Hippocampal formation (tissue), 2 donors: Measurements from ENCODE around the gene PRELID3B.

Experiments
- DNase-seq, 2 donors: peaks; one replicate each; lab custom pipeline; 2025; lab: John Stamatoyannopoulos, UW

PRELID3B gene

DNA sequence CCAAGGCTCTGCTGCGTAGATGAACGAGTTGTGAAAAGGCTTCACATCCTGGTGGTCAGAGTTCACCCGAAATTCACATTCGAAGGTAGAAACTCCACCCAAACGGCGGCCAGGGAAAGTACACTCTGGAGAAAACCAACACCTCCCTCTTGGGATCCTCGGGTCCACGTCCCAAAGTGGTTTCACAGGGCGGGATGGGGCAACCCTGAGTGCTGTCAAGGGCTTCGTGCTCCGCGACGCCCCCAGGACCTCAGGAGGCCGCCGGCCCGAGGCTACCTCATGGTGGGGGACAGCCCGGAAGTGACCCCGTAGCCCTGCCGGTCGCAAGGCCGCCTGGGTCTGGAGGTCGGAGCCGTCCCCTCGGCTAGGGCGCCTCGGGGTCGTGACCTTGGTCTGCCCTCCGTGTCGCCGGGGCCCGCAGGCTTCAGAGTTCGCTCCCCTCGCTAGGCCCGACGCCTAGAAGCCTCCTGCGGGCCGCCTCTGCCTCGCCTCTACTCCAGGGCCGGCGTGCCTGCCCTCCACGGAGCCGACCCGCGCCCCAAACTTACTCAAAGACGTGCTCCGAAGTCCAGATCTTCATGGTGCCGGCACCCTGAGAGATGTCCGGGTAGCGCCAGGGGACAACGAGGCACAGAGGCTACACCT, at the start of gene PRELID3B:
PRELID3B (minus strand) TSS at position 636 of the 645 bp plus-strand sequence; CDS start at position 580, 56 bp downstream.
- no peak for DNase-seq

DNA sequence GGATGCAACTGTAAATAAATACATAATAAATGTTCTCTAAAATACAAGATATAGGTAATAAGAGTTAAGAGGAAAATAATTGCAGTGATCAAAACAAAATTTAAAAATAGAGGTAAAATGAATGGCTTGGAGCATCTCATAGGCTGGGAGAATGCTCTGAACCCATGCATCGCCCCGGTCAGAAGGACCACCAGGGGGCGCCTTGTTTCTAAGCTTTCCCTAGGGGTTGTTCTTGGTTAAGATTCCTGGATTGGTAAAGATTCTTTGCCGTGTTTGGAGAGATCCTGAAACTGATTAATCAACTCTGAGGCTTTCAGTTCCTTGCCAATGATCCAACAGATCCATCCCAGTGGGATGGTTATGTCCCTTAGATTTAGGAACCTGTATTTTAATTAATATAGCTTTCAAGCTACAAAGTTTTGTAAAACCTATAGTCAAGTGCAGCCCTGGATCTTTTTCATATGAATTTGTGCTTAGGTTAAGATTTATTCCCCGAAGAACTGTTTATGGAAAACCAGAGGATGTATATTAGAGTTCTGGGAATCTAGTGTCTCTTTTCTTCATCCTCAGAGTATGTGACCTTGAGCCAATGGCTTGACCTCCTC, 45.3 kb upstream of the PRELID3B start:
- peak; percentile 45 to 63 for DNase-seq

DNA sequence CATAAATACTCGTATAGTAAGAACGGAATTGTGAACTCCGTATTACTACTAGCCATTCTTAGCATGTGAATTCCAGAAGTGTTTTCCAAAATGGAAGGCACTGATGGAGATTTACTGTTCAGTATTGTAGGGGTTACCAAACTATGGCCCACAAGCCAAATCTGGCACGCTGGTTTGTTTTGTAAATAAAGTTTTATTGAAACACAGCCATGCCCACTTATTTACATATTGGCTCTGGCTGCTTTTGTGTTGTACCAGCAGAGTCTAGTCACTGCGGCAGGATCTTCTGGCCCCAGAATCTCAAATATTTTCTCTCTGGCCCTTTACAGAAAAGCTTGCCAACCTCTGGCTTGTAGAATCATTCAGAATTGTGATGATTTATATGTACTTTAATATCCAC, 44.3 kb upstream of the PRELID3B start:
- DNase-seq = no peak

DNA sequence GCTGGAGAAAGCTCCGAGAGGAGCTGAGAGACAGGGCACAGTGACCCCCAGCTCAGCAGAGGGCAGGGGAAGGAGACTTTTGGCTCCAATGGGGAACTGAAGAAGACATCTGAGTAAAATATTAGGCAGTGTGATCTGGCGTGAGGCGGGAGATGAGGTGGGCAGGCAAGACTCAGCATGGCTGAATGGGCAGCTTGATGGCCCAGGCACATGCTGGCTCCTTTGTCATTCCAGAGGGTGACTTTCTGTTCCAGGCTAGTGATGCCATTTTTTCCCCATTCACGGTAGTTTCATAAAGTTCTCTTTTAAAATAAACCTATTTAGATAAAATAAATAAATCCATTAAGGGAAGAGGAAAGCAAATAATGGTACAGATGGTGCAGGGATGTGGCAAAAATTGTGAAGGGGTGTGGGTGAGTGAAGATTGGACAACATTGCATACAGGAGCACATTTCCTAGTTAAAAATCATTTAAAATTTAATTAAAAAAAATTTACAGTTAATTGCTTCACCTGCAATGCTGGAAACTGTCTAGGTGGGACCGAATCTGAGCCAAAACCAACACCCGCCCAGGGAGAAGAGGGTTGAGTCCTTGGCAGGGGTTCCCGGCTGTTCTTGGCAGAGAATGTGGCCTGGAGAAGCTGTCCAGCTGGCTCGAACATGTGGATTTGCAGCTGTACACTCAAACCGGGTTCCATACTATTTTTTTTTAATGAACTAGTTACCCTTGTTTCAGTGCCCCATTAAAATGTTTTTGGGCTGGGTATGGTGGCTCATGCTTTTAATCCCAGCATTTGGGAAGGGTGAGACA, 41.7 kb upstream of the PRELID3B start:
- no peak for DNase-seq

DNA sequence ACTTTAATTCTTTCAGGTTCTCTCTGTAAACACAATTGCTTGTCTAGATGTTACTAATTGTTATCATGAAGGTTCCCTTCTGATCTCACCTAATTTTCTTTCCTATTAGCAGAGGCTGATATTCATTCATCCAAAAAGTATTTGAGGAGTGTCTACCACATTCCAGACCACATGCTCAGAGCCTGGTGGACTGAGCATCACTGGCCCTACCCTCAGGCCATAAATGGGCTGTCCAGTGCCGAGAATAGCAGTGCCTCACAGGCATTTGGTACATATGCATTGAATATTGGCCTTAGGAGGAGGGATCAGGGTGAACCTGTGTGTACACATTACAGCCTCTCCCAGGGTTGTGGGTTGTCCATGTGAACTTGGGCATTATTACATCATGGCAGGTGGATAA, 40.4 kb upstream of the PRELID3B start:
- DNase-seq = no peak

DNA sequence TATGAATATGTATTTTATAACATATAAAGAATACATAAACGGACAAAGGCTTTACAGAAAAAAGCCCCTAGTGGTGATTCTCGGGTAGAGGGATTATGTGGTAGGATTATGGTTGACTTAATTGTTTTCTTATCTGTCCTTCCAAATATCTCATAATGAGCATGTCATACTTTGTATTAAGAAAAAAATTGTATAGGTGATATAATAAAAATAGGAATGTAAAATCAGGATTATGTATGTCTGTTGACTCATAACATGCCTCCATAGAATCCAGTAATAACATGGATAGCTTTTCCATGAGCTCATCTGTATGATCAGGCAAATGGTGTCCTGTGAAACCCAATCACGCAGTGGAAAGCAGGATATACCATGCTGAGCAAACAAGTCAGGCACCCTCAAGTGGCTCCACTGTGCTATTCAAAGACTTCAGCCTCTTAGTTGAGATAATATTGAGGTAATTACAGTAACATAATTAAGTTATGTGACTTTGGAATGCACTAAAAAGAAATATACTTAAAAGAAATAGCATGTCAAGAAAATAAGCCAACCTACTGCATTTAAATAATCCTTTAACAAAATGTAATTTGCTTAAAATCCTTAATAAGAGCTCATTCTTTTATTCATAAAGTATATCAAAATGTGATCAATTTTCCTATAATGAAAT, 39.6 kb upstream of the PRELID3B start:
- DNase-seq = no peak

DNA sequence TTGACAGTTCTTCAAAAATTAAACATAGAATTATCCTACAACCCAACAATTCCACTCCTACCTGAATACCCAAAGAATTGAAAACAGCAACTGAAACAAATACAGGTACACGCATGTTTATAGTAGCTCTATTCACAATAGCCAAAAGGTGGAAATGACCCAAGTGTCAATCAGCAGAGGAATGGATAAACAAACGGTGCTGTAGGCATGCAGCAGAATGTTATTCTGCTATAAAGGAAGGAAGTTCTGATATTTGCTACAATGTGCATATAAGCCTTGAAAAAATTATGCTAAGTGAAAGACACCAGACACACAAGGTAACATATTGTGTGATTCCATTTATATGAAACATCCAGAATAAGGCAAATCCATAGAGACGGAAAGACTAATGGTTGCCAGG, 38.5 kb upstream of the PRELID3B start:
- DNase-seq = no peak

DNA sequence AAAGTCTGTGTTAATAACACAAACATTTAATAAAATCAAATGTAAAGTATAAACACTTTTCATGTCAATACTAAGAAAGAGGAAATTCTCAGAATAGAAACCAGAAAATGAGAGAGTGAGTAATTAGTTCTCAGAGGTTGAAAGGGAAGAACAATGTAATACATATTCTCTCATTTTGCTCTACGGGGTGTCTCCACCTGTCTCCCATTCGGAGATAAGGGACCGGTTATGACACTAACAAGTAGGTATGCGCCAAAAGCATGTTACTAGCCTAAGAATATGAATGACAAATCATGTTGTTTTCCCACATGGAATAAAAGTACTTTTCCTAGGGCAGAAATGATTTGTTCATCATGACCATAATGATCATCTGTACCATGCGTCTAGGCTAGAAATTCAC, 35.6 kb upstream of the PRELID3B start:
- DNase-seq = no peak

DNA sequence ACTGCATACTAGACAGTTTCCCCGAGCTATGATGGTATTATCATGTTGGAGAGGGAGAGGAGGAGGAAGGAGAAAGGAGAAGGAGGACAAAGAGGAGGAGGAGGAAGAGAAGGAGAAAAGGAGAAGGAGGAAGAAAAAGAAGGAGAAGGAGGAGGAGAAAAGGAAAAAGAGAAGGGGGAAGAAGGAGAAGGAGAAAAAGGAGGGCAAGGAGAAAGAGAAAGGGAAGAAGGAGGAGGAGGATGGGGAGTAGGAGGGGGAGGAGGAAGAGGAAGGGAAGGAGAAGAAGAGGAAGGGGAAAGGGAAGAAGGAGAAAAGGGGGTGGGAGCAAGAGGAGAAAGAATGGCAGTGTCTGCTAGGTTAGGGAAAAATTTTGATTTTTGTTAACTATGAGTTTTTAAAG, 35.1 kb upstream of the PRELID3B start:
- no peak for DNase-seq

DNA sequence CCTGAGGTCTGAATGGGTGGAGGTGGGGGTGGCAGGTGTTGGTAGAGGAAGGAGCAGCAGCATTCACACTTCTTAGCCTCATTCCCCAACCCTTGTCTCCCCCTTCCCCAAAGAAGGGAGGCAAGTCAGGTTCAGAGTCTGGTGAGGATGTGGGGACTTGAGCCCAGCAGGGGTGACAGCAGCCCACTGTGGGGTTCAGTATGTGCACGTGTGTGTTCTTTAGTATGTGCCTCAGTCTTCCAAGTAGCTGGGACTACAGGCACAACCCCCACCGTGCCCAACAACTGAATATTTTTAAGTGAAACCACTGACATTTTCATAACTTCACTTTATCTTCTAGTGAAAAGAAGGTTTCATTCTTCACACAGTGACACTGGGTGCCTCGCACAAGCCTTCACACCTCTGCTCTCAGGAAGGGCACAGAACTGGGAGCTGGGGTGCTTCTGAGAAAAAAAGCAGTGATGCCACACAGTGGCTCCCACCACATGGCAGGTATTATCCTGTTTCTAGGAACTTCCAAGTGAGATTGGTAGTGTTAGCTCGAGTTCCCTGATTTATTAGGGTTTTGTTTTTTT, 33.4 kb upstream of the PRELID3B start:
- no peak for DNase-seq

DNA sequence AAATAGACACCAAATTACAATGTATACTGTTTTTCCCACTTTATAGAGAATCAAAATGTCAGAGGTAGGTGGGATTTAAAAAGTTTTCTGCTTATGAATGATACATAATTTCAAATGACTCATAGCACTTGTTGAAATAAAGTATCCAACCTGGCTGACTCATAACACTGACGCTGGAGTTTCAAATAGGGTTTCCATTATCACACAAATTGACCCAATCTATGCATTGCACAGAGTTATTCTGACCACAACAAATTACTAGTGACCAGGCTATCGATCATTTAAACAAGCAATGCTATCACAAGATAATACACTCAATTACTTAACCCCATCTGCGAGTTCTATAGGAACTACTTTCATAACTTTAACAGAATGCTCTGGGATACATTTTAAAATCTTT, 31.9 kb upstream of the PRELID3B start:
- no peak for DNase-seq

DNA sequence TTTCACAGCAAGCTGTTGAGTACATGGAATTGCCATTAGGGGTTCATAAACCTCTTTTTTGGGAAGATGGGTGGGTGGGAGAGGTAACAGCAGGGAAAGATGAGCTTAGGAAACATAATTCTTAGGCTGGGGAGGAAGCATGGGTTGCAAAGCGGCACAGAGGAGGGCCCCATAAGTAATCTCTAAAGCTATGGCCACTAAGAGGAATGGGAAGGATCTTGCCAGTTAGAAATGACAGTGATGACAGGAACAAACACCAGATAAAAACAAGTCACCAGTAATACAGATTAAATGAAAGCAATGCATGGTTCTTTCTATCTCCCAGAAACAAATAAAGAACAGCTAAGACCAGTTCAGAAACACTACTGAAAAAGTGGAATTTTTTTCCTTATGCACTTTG, 31.0 kb upstream of the PRELID3B start:
- DNase-seq = no peak

DNA sequence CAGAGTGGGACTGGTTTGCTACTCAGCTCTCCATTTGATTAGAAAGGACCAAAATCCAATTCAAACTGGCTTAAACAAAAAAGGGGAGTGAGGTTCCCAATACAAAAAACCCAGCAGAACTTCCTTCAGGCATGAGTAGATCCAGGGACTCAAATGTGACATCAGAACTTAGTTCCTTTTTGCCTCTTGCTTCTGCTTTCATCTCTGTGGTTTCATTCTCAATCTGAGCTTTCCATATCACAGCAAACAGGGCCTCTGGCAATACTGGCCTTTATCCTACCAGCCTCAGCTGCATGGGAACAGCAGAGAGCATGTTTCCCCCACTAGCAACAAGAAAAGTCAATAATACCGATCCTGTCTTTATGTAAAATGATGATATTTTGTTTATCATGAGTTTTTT, 28.6 kb upstream of the PRELID3B start:
- no peak for DNase-seq

DNA sequence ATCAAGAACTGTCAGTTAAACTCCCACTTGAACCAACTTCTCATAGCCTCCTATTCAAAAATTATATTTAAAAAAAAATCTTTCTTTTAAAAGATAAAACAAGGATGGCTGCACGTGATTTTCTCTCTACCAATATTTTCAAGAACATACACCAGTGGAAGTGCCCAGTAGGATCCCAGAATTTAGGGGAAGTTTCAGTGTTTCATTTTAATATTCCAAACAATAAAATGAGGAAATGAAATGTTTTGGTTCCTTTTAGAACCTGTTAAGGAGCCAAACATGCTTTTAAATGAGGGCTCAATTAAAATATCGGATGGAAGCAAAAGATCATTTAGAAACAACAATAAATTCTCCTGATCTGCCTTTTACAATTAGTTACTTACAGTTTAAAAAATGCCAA, 26.4 kb upstream of the PRELID3B start:
- no peak for DNase-seq

DNA sequence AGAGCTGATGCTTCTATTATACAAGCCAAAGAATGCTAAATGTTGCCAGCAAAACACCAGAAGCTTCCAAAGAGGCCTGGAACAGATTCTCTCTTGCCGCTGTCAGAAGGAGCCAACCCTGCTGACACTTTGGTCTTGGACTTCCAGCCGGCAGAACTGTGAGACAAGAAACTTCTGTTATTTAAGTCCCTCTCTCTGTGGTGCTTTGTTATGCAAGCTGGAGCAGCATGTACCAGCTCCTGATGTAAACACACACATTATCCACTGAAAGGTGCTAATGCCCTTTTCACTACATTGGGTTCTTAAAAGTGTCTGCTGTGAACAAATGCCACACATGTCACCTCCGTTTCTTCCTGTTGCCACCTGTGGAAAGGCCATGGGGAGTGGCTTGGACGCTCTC, 25.9 kb upstream of the PRELID3B start:
- no peak for DNase-seq

DNA sequence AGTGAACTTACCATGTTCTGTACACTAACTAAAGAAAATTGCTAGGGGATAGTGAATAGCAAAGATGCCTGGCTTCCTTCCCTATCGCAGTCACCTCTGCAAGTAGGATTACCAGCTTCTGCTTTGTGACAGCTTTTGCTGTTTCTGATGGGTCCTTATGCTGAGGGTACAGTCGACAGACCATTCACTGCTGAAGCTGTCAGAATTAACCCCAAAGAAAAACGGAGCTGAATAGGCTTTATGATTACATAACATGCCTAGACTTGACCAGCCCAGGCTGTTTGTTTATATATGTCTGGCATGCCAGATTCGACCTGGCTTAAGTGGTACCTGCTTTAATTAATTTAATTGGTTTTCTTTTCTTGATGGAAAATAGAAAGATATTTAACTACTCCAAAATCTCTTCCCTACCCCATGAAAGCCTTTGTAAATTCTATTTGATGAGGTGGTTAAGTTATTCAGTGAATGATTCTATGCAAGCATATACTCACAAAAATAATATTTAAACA, 21.7 kb upstream of the PRELID3B start:
- DNase-seq = no peak

DNA sequence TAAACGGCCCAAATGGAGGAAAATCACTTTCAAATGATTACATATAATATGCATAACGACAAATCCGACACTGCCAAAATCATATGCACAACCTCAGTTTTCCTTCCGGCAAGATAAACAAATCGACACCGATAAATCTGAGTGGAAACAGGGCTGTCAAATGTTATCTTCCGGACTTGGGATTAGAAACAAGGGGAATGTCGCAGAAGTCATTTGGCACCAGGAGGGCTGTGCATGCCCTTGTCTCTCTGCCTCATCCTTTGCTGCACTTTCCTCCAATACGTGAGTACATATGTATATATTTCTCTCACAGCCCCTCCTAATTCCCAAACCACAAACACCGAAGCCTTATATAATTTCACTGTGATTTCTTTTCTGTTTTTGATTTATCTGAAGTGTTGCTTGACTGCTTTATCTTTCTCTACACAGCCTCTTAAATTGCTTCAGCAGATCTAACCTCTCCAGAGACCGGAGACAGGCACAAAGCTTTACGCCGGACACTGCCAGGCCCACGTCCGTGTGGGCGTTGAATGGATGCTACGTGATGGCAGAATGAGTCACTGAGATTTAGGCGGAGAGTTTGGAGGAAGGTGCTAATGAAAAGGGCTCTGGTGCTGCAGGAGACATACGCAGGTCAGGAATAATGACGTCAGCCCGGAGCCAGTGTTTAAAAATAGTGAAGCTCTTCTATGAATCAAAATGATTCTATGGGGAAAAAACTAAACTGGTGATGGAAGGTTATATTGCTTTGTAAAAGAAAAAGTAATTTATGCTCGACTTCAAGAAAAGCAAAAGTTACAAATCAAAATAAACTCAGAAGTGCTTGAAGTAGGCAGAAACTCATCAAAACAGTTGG, 21.0 kb upstream of the PRELID3B start:
- no peak for DNase-seq

DNA sequence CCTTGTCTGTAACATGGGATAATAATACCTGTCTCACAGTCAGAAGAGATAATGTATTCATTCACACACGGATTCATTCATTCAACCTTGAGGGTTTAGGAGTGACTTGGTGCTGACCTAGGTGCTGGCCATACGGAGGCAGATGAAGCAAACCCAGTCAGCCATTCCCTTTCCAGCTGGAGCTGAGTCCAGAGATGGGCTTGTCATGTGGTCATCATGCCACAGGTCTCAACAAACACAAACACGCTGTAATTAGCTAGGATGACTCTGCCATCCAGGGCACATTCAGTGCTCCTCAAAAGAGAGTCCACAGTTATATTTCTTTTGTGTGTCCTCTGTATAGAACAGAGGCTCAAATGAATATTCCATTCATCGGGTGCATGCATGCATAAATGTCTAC, 19.5 kb upstream of the PRELID3B start:
- no peak for DNase-seq

DNA sequence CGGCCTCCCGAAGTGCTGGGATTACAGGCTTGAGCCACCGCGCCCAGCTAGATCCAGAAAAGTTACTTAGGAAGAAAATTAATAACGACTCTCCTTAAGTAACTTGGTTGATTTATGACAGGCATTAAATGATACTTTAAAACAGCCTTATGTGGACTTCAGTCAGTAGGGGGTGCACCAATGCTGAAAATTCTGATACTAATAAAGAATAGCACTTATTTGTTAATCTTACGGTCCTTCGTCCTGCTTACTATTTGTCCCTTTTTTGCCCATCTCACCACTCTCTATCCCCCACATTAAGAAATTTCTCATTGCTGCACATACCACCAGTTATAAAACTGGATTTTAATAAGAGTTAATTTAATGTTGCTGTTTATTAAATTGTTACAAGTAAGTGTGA, 12.7 kb upstream of the PRELID3B start:
- no peak for DNase-seq

DNA sequence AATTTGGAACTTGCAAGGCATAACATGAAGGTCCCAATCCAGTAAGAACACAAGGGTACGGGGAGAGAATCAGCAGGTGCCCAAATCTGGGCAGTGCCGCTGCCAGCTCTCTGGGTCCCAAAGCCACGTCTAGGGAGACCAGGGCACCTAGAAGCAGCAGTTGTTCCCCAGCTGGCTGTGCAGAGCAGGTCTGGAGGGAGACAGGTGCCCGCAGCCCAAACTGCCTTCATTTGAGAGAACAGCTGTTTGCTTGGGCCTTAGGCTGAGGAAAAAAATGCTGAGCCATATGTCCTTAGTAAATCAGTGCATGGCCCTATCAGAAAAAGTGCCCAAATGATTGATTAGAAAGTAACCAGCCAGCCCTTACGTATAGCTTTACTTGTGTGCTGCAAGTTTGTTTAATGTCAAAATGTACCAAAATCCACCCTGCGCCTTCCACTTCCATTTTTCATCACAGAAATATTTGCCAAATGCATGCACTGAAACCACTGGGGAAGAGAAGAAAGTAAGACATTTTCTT, 9.1 kb upstream of the PRELID3B start:
- DNase-seq = no peak

DNA sequence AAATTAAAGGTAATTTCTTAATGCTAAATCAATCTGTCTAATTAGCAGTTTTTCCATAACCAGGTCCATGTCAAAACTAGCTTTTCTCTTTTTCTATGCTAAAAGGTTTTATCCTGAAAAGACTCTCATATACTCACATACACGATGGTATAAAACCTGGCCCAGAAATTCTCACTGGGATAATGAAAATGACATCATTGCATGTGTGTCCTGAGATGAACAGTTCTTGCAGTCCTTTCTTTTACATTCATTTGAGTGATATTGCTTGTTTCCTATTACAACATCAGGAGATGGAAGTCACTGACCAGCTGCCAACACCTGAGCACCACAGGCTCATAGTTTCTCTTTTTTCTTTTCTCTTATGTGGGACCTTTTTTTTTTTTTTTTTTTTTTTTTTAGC, 7.9 kb upstream of the PRELID3B start:
- DNase-seq = no peak
